Measurements from ENCODE around the gene CHDH.

CHDH gene

GRCh38 chr3:53801319-53801718 is 44.9 kb downstream of the CHDH start:
- DNase-seq (ENCODE audit: extremely low read depth, low read depth), result no peak
- TF ChIP-seq CTCF (IDR thresholded peaks at IDR 0.05; ENCODE audit: low read depth, low read length), result no peak

- no peak for TF ChIP-seq CTCF (IDR thresholded peaks at IDR 0.05; ENCODE audit: low read depth, low read length)
- no peak for DNase-seq (ENCODE audit: extremely low read depth, low read depth)
These were observed 45.9 kb downstream of the CHDH start for GRCh38 chr3:53800041-53800906.

- TF ChIP-seq CTCF (IDR thresholded peaks at IDR 0.05; ENCODE audit: low read depth, low read length), result no peak
- DNase-seq (ENCODE audit: extremely low read depth, low read depth), result no peak
These were observed 46.8 kb downstream of the CHDH start for GRCh38 chr3:53799338-53799865.

DNA sequence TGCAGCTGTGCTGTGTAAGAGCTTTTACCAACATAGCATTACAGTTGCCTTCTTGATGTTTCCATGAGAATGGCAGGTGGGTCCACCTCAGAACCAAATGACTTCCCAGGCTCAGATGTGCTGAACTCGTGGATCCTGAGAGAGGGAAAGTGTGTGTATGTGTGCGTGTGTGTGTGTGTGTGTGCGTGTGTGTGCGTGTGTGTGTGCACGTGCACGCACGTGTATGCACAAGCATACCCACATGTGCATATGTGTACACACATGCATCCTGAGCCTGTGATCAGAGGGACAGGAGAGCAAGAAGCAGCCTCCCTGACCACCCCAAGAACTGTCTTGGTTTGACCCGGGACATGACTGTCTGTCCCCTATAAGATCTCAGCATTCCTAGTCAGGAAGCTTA is 48.1 kb downstream of the CHDH start:
- DNase-seq (ENCODE audit: extremely low read depth, low read depth), result no peak
- no peak for TF ChIP-seq CTCF (IDR thresholded peaks at IDR 0.05; ENCODE audit: low read depth, low read length)

GRCh38 chr3:53795789-53796560 is 50.2 kb downstream of the CHDH start:
- DNase-seq (ENCODE audit: extremely low read depth, low read depth), result no peak
- no peak for TF ChIP-seq CTCF (IDR thresholded peaks at IDR 0.05; ENCODE audit: low read depth, low read length)

DNA sequence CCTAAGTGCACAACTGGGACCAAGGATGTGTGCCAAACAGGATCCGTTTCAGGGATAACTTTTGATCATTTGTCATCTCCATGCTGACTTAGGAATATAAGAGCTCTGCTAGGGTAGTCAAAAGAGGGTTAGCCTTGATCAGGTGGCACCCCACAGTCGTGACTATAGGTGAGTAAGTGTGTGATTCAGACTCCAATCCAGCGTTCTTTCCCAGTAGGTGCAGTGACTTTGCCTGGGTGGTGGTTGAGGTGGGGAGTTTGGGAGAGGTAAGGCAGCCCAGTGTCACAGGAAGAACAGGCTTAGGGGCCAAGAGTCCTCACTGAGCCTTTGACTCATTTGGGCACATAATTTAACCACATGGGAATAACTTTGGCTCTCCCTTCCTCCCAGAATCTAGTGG is 51.0 kb downstream of the CHDH start:
- DNase-seq (ENCODE audit: extremely low read depth, low read depth), result no peak
- TF ChIP-seq CTCF (IDR thresholded peaks at IDR 0.05; ENCODE audit: low read depth, low read length), result no peak

DNA sequence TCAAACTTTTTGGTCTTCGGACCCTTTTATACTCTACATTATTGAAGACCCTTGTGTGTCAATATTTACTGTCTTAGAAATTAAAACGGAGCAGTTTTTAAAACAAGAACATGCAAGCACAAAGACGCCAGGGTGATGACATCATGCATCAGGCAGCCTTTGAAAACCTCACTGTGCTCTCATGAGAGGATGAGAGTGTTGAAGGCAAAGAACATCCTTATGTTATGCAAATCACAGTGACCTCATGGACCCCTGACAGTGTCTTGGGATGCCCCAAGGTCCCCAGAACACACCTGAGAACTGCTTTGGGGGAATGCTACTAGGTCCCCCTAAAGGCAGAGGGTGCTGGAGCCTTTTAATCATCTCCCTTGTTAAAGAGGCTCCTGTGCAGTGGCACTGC is 51.6 kb downstream of the CHDH start:
- TF ChIP-seq CTCF (IDR thresholded peaks at IDR 0.05; ENCODE audit: low read depth, low read length), result no peak
- no peak for DNase-seq (ENCODE audit: extremely low read depth, low read depth)
